NCI-H2081 (cell line): ENCODE results near the gene OVCA2.

ENCODE experiments used
- DNase-seq, 2 experiments: peaks; one replicate each; lab custom pipeline; 2025; lab: John Stamatoyannopoulos, UW

The OVCA2 gene

GRCh38 chr17:2013994-2014317 lies 27.9 kb upstream of the OVCA2 start:
- DNase-seq, result no peak

GRCh38 chr17:2015314-2015713 lies 26.5 kb upstream of the OVCA2 start:
- no peak for DNase-seq

GRCh38 chr17:2016494-2016893 lies 25.3 kb upstream of the OVCA2 start:
- DNase-seq, result no peak

DNA sequence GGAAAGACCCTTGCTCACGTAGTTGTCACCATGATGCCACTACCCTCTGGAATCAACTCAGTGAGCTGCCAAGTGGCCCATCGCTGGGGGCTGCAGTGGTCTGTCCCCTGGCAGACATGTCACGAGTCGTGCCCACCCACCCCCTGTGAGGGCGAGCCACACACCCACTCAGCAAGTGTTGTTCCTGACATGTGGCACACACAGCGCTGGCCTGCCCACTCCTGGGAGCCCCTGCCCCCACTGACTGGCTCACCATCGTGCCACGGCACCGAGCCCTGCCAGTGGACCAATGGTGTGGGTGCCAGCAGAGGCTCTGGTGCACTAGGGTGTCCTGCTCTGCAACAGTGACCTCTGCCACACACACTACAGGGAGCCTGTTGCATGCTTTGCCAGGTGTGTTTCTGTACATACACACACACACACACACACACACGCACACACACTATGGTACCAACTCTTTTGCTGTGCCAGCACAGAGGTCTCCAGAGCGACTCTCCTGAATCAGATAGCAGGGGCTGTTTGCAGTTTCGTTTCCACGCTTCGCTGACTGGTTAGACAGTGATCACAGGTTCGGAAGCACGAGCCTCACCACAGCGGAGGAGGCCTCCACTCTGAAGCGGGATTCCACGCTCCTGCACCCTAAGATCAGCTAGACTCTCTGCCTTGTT lies 24.4 kb upstream of the OVCA2 start:
- DNase-seq, result no peak

DNA sequence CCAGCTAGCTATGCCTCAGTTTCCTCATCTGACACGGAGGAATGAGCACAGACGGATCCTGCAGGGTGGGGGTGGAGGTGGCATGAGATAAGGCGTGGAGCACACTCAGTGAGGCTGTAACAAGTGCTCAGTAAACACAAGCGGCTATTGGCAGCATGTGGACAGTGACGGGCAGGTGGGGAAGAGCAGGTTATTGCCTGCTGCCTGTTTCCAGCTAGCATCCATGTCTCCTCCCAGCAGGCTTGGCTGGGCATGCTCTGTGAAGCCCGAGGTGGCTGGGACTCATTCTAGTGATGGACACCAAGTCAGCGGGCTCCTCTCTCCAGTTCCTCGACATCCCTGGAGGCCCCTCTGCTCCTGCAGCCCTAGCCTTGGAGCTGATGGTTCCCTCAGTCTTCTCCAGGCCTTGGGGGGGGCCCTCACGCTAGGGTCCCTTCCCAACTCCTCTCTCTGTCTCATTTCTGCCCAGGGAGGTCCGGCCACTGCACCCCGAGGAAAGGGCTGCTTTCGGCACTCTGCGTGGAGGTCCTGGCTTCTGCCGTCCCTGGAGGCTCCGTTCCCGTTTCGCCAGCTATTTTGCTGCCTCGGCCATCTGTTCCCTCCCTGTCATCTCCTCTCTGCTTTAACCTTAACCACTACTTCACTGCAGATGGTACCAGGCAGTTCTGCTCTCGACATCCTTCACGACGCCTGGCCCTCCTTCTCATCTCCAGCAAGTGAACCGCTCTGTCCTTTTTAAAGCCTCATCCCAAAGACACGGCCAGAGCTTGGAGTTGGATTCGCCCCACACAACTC lies 22.9 kb upstream of the OVCA2 start:
- peak in 1 of 2 experiments; percentile 9 for DNase-seq

- no peak for DNase-seq
Observed at GRCh38 chr17:2019723-2020122, 22.1 kb upstream of the OVCA2 start.

GRCh38 chr17:2020721-2021120 lies 21.1 kb upstream of the OVCA2 start:
- no peak for DNase-seq

DNA sequence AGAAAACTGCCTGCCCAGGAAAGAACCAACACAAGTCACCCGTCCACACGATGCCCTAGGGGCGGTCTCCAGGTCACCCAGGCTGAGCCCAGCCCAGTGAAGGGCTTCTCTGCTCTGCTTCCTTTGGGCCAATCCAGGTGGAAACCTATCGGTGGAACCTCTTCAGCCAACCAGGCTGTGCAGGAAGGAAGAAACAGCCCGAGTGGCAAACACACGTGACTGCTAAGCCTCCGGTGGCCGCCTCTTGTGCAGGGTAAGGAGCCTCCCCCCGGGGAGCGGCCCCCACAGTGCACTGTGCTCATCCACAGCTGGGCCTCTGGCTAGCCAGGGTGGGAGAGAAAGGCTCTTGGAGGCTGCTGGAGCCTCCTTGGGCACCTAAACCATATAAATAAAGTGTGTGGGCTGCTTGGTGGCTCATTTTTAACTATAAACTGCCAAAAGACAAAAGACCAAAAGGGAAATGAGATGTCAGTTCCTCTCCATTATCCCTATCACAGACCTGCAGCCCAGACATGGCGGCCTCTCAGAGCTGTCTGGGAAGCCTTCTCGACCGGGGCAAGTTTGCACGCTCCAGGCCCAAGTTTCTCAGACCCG lies 19.1 kb upstream of the OVCA2 start:
- no peak for DNase-seq

DNA sequence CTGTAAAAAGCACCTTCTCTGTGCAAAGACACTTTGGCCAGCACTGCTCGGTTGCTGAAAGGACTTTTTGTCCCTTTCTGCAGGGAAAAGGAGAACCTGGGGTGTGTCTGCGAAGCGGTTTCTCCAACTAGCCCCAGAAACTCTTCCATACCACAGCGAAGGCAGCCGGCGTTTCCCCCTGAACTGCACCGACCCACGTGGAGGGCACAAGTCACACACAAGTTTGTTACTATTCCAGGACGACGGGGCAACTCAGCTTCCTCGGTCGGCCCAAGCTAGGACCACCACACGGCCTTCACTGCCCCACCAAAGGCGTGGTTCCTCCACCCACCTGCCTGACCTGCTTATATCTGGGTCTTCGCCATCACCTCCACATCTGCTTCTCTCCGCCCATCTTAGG lies 18.6 kb upstream of the OVCA2 start:
- DNase-seq, result no peak

- peak in 1 of 2 experiments; percentile 25 for DNase-seq
Observed at GRCh38 chr17:2023692-2024571, 17.9 kb upstream of the OVCA2 start.

GRCh38 chr17:2024572-2025219 lies 17.1 kb upstream of the OVCA2 start:
- no peak for DNase-seq

- DNase-seq, result peak; percentile 41 to 50
Observed at GRCh38 chr17:2025220-2025621, 16.6 kb upstream of the OVCA2 start, which contains the start of gene RTN4RL1. Gene RTN4RL1, minus strand, starts transcription at chr17:2025334. Its CDS starts 469 bp downstream, at chr17:2024865.

GRCh38 chr17:2025622-2026309 lies 16.1 kb upstream of the OVCA2 start:
- DNase-seq, result peak in 1 of 2 experiments; percentile 17

DNA sequence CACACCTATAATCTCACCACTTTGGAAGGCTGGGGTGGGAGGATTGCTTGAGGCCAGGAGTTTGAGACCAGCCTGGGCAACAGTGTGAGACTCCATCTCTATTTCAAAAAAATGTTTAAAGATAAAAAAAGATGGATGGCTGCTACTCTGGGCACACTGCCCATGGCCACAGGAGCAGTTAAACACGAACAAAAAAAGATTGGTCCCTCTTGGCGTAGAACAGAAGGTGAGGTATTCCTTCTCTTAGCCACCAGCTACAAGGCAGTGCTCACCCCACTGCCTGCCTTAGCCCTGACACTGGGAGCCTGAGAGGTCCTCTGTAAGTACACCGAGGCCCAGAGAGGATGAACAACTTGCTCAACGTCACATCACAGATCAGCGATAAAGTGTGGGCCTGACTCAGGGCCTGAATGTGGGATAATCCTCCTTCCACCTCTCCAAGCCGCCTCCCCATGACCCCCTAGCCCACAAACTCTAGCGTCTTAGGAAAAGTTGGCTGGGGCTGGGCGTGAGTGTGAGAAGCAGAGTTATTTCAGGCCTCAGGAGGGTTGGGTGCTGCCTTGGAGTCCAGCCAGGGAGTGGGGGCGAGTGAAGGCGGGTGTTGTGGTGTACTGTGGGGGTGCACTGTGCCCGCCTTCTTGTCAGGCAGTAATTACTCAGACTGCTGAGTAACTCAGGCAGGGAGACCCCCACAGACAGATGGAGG lies 14.1 kb upstream of the OVCA2 start:
- DNase-seq, result no peak

DNA sequence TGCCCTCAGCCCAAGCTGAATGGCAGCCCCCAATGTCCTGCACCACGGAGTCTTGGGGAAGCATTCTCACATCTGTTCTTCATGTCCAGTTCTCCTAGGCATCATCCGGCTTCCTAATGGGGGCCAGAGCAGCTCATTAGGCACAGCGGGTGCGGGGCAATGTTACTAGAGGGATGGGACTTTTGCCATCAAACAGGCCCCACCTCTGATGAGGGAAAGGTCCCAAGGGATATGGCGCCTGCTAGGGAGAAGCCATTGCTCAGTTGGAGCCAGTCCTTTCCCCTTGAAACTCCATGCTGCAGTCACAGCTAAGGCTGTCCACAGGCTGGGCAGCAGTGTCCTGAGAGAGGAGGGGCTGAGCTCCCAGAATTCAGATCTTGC lies 13.6 kb upstream of the OVCA2 start:
- no peak for DNase-seq

DNA sequence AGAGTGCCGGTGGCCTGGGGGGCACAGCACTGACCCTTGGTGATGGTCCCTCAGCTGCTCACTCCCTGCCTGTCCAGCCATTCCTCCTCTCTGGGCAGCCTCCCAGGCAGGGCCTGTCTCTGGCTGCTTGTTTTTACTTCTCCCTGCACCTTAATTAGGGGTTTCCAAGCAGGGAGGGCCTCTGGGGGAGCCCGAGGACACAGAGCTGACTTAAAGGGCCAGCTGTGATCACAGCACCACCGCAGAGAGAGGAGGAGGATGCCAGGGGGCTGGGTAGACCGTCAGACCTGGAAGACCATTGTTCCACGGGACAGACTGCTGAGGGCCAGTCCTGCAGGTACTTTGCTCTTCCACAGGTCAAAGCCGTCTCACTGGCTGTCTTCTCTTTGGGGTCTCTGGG lies 13.1 kb upstream of the OVCA2 start:
- DNase-seq, result no peak

DNA sequence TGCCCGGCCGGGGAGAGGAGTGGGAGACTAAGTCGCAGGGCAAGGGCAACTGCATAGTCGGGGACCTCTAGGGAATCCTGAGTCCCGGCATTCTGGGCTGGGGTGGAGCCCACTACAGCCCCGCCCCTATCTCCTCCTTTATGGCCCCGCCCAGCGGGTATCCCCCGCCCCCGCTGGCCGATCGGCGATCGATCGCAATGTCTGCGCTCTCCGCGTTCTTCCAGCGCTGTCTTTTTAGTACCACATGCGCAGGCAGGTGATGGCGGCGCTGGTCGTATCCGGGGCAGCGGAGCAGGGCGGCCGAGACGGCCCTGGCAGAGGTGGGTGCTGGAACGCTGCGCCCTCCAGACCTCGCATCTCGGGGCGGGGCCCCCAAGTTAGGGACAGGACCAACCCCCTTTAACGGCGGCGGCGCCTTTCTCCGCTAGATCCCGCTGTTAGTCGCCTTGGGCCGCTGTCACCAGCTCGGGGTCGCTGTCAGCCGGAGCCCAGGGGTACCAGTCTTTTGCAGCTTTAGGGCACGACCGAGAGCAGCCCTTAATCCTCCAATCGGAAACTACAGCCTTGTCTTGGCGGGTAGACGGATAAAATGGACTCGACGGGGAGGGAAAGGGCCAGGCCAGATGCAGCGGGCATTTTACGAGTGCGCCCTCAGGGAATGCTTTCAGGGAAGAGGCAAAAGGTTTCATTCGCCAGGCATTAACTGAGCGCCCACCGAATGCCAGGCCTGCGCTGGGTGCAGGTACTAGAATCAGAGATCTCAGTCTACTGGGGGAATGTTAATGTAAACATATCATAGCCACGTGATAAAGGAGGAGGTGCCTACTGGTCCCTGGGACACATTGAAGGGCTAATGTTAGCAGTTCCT lies 11.7 kb upstream of the OVCA2 start, which contains the start of gene DPH1:
DPH1 (plus strand) TSS at position 243 of the 868 bp plus-strand sequence; CDS start at position 260, 17 bp downstream.
- peak; percentile 67 to 83 for DNase-seq

DNA sequence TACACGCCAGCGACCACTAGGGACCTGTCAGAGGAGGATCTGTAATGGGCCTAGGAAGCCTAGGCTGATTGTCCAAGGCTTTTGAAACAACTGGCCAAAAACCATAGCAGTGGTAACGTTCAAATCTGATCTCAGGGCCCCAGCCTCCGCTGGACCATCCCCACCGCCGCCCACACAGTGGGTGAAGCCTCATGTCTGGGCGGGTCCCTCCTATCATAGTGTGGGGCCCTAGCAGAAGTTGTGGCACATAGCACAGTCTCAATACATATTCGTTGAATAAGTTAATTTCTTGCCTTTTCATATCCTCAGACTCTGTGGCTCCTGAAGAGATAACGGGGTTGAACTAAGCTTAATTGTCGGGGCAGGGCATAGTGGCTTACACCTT lies 11.1 kb upstream of the OVCA2 start:
- DNase-seq, result no peak

GRCh38 chr17:2033153-2033552 lies 8.7 kb upstream of the OVCA2 start:
- no peak for DNase-seq
